ENCODE measurements around the gene WFIKKN1.
A peak's percentile ranks its signal among the peaks of the same experiment; 100 is the strongest.

DNA sequence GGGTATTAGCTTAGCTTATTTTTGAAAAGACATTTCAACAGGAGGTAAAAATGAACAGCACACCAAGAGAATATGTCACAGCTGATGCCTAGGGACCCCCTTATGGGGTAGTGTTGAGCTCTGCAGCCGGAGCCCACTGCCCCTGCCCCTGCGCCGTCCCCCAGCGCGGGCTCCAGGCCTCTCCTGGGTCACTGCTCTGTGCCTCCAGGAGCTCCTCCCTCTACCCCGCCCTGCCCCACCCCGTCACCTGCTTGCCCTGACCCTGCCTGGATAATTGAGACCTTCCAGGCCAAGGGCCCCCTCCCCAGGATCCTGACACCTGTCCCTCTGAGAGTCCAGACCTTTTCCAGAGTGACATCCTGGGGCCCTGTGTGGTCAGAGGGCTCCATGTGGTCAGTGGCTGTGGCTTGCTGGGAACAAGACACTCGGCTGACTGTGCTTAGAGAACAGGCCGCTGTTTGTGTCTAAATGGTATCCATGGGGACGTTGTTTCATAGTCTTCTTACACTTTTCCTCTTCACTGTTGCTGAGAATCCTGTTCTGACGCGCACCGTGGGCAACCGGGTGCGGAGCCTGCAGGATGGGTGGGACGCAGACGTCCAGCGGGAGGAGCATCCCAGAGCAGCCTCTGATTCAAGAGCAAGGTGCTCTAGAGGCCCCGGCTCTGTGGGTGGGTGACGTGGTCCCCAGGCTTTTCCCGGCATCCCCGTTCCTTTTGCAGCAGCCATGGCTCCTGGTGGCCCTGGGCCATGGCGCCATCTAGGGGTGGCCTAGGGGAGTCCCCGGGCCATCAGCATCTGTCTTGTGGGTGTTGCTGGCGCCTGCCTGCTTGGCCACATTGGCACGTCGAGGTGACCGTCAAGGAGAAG is 20.0 kb upstream of the WFIKKN1 start:
- TF ChIP-seq POLR2AphosphoS5 (IDR thresholded peaks at IDR 0.05; ENCODE audit: low read depth) (no peak), EZH2 (IDR thresholded peaks at IDR 0.05; ENCODE audit: low read depth, unreplicated experiment) (no peak), JUNB (IDR thresholded peaks at IDR 0.05; ENCODE audit: unreplicated experiment) (no peak), EZH2phosphoT487 (IDR thresholded peaks at IDR 0.05; ENCODE audit: unreplicated experiment) (no peak), STAT1 (IDR thresholded peaks at IDR 0.05; ENCODE audit: unreplicated experiment) (no peak), CREB1 (CRISPR knock-in tag; IDR thresholded peaks at IDR 0.05; ENCODE audit: low read depth) (peak; percentile 21; the same call in 1 of the 2 replicates), ZNF331 (CRISPR knock-in tag; IDR thresholded peaks at IDR 0.05; ENCODE audit: low read depth) (no peak)
- TF ChIP-seq, protein P1, sequence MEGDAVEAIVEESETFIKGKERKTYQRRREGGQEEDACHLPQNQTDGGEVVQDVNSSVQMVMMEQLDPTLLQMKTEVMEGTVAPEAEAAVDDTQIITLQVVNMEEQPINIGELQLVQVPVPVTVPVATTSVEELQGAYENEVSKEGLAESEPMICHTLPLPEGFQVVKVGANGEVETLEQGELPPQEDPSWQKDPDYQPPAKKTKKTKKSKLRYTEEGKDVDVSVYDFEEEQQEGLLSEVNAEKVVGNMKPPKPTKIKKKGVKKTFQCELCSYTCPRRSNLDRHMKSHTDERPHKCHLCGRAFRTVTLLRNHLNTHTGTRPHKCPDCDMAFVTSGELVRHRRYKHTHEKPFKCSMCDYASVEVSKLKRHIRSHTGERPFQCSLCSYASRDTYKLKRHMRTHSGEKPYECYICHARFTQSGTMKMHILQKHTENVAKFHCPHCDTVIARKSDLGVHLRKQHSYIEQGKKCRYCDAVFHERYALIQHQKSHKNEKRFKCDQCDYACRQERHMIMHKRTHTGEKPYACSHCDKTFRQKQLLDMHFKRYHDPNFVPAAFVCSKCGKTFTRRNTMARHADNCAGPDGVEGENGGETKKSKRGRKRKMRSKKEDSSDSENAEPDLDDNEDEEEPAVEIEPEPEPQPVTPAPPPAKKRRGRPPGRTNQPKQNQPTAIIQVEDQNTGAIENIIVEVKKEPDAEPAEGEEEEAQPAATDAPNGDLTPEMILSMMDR (conservative IDR thresholded peaks at IDR 0.05; ENCODE audit: low read depth in 2 of 2), result peak; percentile 83 to 91
- TF ChIP-seq, protein P2, sequence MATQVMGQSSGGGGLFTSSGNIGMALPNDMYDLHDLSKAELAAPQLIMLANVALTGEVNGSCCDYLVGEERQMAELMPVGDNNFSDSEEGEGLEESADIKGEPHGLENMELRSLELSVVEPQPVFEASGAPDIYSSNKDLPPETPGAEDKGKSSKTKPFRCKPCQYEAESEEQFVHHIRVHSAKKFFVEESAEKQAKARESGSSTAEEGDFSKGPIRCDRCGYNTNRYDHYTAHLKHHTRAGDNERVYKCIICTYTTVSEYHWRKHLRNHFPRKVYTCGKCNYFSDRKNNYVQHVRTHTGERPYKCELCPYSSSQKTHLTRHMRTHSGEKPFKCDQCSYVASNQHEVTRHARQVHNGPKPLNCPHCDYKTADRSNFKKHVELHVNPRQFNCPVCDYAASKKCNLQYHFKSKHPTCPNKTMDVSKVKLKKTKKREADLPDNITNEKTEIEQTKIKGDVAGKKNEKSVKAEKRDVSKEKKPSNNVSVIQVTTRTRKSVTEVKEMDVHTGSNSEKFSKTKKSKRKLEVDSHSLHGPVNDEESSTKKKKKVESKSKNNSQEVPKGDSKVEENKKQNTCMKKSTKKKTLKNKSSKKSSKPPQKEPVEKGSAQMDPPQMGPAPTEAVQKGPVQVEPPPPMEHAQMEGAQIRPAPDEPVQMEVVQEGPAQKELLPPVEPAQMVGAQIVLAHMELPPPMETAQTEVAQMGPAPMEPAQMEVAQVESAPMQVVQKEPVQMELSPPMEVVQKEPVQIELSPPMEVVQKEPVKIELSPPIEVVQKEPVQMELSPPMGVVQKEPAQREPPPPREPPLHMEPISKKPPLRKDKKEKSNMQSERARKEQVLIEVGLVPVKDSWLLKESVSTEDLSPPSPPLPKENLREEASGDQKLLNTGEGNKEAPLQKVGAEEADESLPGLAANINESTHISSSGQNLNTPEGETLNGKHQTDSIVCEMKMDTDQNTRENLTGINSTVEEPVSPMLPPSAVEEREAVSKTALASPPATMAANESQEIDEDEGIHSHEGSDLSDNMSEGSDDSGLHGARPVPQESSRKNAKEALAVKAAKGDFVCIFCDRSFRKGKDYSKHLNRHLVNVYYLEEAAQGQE (IDR thresholded peaks at IDR 0.05; ENCODE audit: unreplicated experiment), result no peak
- TF ChIP-seq, protein P3, sequence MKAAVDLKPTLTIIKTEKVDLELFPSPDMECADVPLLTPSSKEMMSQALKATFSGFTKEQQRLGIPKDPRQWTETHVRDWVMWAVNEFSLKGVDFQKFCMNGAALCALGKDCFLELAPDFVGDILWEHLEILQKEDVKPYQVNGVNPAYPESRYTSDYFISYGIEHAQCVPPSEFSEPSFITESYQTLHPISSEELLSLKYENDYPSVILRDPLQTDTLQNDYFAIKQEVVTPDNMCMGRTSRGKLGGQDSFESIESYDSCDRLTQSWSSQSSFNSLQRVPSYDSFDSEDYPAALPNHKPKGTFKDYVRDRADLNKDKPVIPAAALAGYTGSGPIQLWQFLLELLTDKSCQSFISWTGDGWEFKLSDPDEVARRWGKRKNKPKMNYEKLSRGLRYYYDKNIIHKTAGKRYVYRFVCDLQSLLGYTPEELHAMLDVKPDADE (IDR thresholded peaks at IDR 0.05), result no peak
- TF ChIP-seq, protein P4, sequence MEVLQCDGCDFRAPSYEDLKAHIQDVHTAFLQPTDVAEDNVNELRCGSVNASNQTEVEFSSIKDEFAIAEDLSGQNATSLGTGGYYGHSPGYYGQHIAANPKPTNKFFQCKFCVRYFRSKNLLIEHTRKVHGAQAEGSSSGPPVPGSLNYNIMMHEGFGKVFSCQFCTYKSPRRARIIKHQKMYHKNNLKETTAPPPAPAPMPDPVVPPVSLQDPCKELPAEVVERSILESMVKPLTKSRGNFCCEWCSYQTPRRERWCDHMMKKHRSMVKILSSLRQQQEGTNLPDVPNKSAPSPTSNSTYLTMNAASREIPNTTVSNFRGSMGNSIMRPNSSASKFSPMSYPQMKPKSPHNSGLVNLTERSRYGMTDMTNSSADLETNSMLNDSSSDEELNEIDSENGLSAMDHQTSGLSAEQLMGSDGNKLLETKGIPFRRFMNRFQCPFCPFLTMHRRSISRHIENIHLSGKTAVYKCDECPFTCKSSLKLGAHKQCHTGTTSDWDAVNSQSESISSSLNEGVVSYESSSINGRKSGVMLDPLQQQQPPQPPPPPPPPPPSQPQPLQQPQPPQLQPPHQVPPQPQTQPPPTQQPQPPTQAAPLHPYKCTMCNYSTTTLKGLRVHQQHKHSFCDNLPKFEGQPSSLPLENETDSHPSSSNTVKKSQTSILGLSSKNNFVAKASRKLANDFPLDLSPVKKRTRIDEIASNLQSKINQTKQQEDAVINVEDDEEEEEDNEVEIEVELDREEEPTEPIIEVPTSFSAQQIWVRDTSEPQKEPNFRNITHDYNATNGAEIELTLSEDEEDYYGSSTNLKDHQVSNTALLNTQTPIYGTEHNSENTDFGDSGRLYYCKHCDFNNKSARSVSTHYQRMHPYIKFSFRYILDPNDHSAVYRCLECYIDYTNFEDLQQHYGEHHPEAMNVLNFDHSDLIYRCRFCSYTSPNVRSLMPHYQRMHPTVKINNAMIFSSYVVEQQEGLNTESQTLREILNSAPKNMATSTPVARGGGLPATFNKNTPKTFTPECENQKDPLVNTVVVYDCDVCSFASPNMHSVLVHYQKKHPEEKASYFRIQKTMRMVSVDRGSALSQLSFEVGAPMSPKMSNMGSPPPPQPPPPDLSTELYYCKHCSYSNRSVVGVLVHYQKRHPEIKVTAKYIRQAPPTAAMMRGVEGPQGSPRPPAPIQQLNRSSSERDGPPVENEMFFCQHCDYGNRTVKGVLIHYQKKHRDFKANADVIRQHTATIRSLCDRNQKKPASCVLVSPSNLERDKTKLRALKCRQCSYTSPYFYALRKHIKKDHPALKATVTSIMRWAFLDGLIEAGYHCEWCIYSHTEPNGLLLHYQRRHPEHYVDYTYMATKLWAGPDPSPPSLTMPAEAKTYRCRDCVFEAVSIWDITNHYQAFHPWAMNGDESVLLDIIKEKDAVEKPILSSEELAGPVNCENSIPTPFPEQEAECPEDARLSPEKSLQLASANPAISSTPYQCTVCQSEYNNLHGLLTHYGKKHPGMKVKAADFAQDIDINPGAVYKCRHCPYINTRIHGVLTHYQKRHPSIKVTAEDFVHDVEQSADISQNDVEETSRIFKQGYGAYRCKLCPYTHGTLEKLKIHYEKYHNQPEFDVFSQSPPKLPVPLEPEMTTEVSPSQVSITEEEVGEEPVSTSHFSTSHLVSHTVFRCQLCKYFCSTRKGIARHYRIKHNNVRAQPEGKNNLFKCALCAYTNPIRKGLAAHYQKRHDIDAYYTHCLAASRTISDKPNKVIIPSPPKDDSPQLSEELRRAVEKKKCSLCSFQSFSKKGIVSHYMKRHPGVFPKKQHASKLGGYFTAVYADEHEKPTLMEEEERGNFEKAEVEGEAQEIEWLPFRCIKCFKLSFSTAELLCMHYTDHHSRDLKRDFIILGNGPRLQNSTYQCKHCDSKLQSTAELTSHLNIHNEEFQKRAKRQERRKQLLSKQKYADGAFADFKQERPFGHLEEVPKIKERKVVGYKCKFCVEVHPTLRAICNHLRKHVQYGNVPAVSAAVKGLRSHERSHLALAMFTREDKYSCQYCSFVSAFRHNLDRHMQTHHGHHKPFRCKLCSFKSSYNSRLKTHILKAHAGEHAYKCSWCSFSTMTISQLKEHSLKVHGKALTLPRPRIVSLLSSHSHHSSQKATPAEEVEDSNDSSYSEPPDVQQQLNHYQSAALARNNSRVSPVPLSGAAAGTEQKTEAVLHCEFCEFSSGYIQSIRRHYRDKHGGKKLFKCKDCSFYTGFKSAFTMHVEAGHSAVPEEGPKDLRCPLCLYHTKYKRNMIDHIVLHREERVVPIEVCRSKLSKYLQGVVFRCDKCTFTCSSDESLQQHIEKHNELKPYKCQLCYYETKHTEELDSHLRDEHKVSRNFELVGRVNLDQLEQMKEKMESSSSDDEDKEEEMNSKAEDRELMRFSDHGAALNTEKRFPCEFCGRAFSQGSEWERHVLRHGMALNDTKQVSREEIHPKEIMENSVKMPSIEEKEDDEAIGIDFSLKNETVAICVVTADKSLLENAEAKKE (CRISPR knock-in tag; IDR thresholded peaks at IDR 0.05), result no peak

Measured in GM23338 (cell line).